AG09309 (cell line): ENCODE measurements around the gene REPS2.
A peak's percentile ranks its signal among the peaks of the same experiment; 100 is the strongest.

Experiments used
- DNase-seq: peaks from one replicate; pipeline ENCODE4 v3.0.0-alpha.2; 2010; ENCODE audit warnings: low read depth
- H3K4me3 ChIP-seq: 2 replicates; pipeline ENCODE4 v1.5.1; 2011; ENCODE audit warnings: mild to moderate bottlenecking, low read depth, low read length, moderate library complexity; ENCODE audit not compliant: control insufficient read depth
- CTCF ChIP-seq: IDR thresholded peaks from 2 replicates; pipeline ENCODE4 v1.5.1; 2011; ENCODE audit warnings: mild to moderate bottlenecking, low read depth, low read length, inconsistent platforms; ENCODE audit not compliant: insufficient read depth, control insufficient read depth; ENCODE audit errors: missing control alignments

The REPS2 gene

GRCh38 chrX:17042037-17042436, 95.6 kb downstream of the REPS2 start:
- no peak for TF ChIP-seq CTCF
- no peak for DNase-seq
- no peak overlapping the region for H3K4me3 ChIP-seq

DNA sequence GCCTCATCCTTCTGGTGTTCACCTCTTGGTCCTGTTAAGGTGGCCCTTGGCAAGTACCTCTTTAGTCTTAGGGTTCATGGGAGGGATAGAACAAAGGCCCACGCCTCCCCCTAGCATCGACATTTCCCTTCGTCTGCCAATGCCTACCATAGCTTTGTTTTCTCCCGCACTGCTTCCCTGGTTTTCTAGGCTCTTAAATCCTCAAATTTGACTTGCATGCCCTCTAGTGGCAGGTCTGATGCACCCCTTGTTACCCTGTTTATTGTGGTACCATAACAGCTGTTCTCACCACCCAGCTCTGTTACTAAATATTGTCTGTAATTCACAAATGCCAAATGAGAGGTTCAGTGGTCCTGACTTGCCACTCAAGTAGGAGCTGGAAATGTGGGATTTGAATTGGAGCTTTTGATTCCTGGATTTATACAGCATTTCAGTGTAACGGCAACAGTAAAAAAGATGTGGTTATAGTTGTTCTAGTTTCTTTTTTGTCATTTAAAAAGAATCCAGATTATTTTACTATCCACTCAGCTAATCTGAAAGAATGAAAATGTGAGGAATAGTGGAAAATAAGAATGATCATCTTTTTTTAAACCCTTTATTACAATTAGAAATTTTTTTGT, 100.1 kb downstream of the REPS2 start:
- DNase-seq, result peak; percentile 35

GRCh38 chrX:17047224-17047623, 100.8 kb downstream of the REPS2 start:
- no peak overlapping the region for H3K4me3 ChIP-seq
- DNase-seq, result no peak
- no peak for TF ChIP-seq CTCF

More for the DNA sequence above, 100.1 kb downstream of the REPS2 start:
- H3K4me3 ChIP-seq, result no peak overlapping the region
- TF ChIP-seq CTCF, result peak; percentile 83

DNA sequence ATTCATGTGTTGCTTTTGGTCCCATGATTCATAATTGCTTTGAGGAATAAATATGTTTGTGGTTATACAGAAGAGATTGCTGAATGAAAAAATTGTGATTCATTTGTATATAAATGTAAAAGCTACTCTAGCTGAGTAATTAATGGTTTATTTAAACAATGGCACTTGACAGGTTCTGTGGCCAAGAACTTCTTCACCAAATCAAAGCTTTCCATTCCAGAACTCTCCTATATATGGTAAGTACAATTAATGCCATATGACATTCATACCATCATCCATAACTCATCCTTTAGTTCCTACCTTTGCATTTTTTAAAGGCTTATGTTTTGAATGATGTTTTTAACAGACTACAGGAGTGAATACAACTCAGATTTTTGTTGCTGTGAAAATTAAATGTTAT, 105.8 kb downstream of the REPS2 start:
- no peak for DNase-seq
- no peak for TF ChIP-seq CTCF
- no peak overlapping the region for H3K4me3 ChIP-seq

- H3K4me3 ChIP-seq, result no peak overlapping the region
- no peak for DNase-seq
- no peak for TF ChIP-seq CTCF
Observed at GRCh38 chrX:17052793-17053192, 106.3 kb downstream of the REPS2 start.

DNA sequence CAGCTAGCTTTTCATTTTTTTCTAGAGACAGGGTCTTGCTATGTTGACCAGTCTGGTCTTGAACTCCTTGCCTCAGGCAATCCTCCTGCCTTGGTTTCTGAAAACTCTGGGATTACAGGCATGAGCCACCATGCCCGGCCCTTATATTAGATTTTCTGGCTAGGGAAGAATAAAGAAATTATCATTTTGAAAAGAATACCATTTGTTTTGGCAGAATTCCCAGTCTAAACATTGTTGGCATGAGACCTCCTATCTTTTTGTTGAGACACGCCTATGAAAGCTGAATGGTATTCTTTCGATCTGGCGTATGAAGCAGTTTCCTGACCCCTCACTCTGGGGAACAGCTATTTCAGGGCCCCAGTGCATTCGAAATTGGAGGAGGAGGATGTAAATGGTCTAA, 107.0 kb downstream of the REPS2 start:
- no peak for TF ChIP-seq CTCF
- DNase-seq, result no peak
- H3K4me3 ChIP-seq, result no peak overlapping the region
